Stimulated activated CD4-positive, alpha-beta T cell treated with anti-CD3 and anti-CD28 coated beads, Interleukin-12 subunit alpha, Interleukin-12 subunit beta, amount 100 ng/mL, for 4 hours (primary cell): Measurements from ENCODE around the gene CFAP45.
A peak's percentile ranks its signal among the peaks of the same experiment; 100 is the strongest.

Experiments
- DNase-seq: peaks from one replicate; pipeline ENCODE4 v3.0.0-alpha.2; 2020

The CFAP45 gene

GRCh38 chr1:159900086-159900680 is at the start of gene CFAP45:
Gene CFAP45 (minus strand): TSS chr1:159900165. CDS start chr1:159900098, 67 bp downstream.
- no peak for DNase-seq

- DNase-seq: no peak
Observed at GRCh38 chr1:159949123-159949522, 49.2 kb upstream of the CFAP45 start.

- no peak for DNase-seq
Observed at GRCh38 chr1:159947942-159948341, 48.0 kb upstream of the CFAP45 start.

- no peak for DNase-seq
Observed at GRCh38 chr1:159946242-159947187, 46.5 kb upstream of the CFAP45 start.

GRCh38 chr1:159945483-159946241 is 45.7 kb upstream of the CFAP45 start, which contains the start of gene IGSF9:
Gene IGSF9 (minus strand): TSS chr1:159945613. CDS start chr1:159943454, 2,159 bp downstream.
- DNase-seq: peak; percentile 68

- no peak for DNase-seq
Observed at GRCh38 chr1:159944623-159945455, 44.9 kb upstream of the CFAP45 start.

- no peak for DNase-seq
Observed at GRCh38 chr1:159943908-159944622, 44.1 kb upstream of the CFAP45 start.

- no peak for DNase-seq
Observed at GRCh38 chr1:159943278-159943640, 43.3 kb upstream of the CFAP45 start.

- DNase-seq: no peak
Observed at GRCh38 chr1:159942632-159943277, 42.8 kb upstream of the CFAP45 start.

- DNase-seq: no peak
Observed at GRCh38 chr1:159941591-159942560, 41.9 kb upstream of the CFAP45 start.

- DNase-seq: no peak
Observed at GRCh38 chr1:159941141-159941540, 41.2 kb upstream of the CFAP45 start.

- DNase-seq: no peak
Observed at GRCh38 chr1:159940006-159940620, 40.1 kb upstream of the CFAP45 start.

GRCh38 chr1:159939678-159940002 is 39.7 kb upstream of the CFAP45 start:
- no peak for DNase-seq

GRCh38 chr1:159938905-159939677 is 39.1 kb upstream of the CFAP45 start:
- no peak for DNase-seq

- no peak for DNase-seq
Observed at GRCh38 chr1:159938211-159938852, 38.4 kb upstream of the CFAP45 start.

- no peak for DNase-seq
Observed at GRCh38 chr1:159937054-159937750, 37.2 kb upstream of the CFAP45 start.

GRCh38 chr1:159936273-159936904 is 36.4 kb upstream of the CFAP45 start:
- peak; percentile 86 for DNase-seq
